SHP77 treated with DMSO at 0.1 percent for 48 hours (cell line): ENCODE data around the gene FOLR3.
"Not testable (repeated sequence)": the region's sequence is repeated elsewhere in the genome, so short reads cannot be mapped to it uniquely, and the experiment has no call there.

Source experiments
- DNase-seq: peaks from one replicate; lab custom pipeline; 2025; lab: John Stamatoyannopoulos, UW

FOLR3 gene

GRCh38 chr11:72123117-72123653 lies 12.3 kb upstream of the FOLR3 start:
- no peak for DNase-seq

- no peak for DNase-seq
Observed at GRCh38 chr11:72124046-72124445, 11.5 kb upstream of the FOLR3 start.

GRCh38 chr11:72125956-72126355 lies 9.6 kb upstream of the FOLR3 start:
- no peak for DNase-seq

- no peak for DNase-seq
Observed at GRCh38 chr11:72127923-72128322, 7.6 kb upstream of the FOLR3 start.

GRCh38 chr11:72129381-72129780 lies 6.1 kb upstream of the FOLR3 start:
- DNase-seq, result no peak

- DNase-seq, result no peak
Observed at GRCh38 chr11:72132646-72133045, 2.9 kb upstream of the FOLR3 start.

- no peak for DNase-seq
Observed at GRCh38 chr11:72135891-72136683, 562 bp downstream of the FOLR3 start.

- no peak for DNase-seq
Observed at GRCh38 chr11:72136684-72137262, 1.2 kb downstream of the FOLR3 start.

- DNase-seq, result no peak
Observed at GRCh38 chr11:72138821-72139390, 3.4 kb downstream of the FOLR3 start.

- no peak for DNase-seq
Observed at GRCh38 chr11:72139500-72139899, 4.0 kb downstream of the FOLR3 start.

GRCh38 chr11:72140661-72141060 lies 5.1 kb downstream of the FOLR3 start:
- no peak for DNase-seq

GRCh38 chr11:72141066-72141465 lies 5.5 kb downstream of the FOLR3 start:
- DNase-seq, result no peak

- not testable (repeated sequence) for DNase-seq
Observed at GRCh38 chr11:72142086-72142485, 6.6 kb downstream of the FOLR3 start.

GRCh38 chr11:72142543-72142942 lies 7.0 kb downstream of the FOLR3 start:
- not testable (repeated sequence) for DNase-seq

GRCh38 chr11:72144807-72145565 lies 9.5 kb downstream of the FOLR3 start:
- DNase-seq, result no peak

- no peak for DNase-seq
Observed at GRCh38 chr11:72146625-72147024, 11.1 kb downstream of the FOLR3 start.

- DNase-seq, result no peak
Observed at GRCh38 chr11:72150882-72151281, 15.4 kb downstream of the FOLR3 start.

GRCh38 chr11:72153874-72154273 lies 18.3 kb downstream of the FOLR3 start:
- not testable (repeated sequence) for DNase-seq

GRCh38 chr11:72154816-72155215 lies 19.3 kb downstream of the FOLR3 start:
- DNase-seq, result no peak

GRCh38 chr11:72155751-72156150 lies 20.2 kb downstream of the FOLR3 start:
- DNase-seq, result no peak

- no peak for DNase-seq
Observed at GRCh38 chr11:72157131-72157530, 21.6 kb downstream of the FOLR3 start.

GRCh38 chr11:72160319-72160718 lies 24.8 kb downstream of the FOLR3 start:
- DNase-seq, result no peak
